ENCODE data around the gene SNRPB2. TPM values are rescaled to one million over a fixed set of nuclear protein-coding genes. Genes with fewer than 3 reads are reported as not detected.

The SNRPB2 gene
- total and polyA plus RNA-seq, 12 donors = 20.5 to 94.9 (median 40.9) TPM

DNA sequence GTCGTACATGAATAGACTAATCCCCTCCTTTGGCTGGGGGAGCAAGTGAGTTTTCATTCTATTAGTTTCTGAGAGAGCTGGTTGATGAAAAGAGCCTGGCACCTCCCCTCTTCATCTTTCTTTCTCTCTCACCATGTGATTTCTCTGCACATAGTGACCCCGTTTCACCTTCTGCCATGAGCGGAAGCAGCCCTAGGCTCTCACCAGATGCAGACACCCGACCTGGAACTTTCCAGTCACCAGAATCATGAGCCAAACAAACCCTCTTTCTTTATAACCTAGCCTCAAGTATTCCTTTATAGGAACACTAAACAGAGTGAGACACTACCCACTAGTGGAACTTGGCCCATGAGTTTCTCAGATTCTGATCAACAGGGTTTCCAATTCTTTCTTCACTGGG is 34.7 kb downstream of the SNRPB2 start:
- H3K27me3 ChIP-seq = no peaks in the 10 kb centered on the region
- WGBS, 4 donors = 33 to 51% (median 44%) methylated on average over 4 of the region's 4 CpGs
- H3K9me3 ChIP-seq (replicated peaks in 1 of 3) = no peaks in the 10 kb centered on the region
- TF ChIP-seq, protein P1, sequence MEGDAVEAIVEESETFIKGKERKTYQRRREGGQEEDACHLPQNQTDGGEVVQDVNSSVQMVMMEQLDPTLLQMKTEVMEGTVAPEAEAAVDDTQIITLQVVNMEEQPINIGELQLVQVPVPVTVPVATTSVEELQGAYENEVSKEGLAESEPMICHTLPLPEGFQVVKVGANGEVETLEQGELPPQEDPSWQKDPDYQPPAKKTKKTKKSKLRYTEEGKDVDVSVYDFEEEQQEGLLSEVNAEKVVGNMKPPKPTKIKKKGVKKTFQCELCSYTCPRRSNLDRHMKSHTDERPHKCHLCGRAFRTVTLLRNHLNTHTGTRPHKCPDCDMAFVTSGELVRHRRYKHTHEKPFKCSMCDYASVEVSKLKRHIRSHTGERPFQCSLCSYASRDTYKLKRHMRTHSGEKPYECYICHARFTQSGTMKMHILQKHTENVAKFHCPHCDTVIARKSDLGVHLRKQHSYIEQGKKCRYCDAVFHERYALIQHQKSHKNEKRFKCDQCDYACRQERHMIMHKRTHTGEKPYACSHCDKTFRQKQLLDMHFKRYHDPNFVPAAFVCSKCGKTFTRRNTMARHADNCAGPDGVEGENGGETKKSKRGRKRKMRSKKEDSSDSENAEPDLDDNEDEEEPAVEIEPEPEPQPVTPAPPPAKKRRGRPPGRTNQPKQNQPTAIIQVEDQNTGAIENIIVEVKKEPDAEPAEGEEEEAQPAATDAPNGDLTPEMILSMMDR (IDR thresholded peaks at IDR 0.05) = no peak
- no peak for TF ChIP-seq POLR2A (IDR thresholded peaks at IDR 0.05)
- no peaks in the 10 kb centered on the region for H3K4me1 ChIP-seq (replicated peaks in 1 of 2)
- H3K36me3 ChIP-seq (replicated peaks in 1 of 2) = no peaks in the 10 kb centered on the region
- intact Hi-C loops (cut with DNase I) = loop anchor here in 1 of 2 donors (10.0 kb wide), 1 partner anchor 250 kb away; no protein-coding TSS in a partner anchor
- DNase-seq = peak in 1 of 7 donors; percentile 14
- H3K27ac ChIP-seq = no peak overlapping the region
- H3K4me3 ChIP-seq = no peak overlapping the region

DNA sequence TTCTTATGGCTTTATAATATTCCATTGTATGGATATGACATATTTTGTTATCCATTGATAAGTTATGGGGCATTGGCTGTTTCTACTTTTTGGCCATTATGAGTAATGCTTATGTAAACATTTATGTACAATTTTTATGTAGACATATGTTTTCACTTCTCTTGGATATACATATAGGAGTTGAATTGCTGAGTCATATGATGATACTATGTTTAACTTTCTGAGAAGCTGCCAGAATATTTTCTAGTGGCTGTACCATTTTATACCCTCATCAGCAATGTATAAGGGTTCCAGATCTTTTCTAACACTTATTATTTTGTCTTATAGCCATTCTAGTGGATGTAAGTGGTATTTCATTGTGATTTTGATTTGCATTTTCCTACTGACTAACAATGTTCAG is 41.4 kb downstream of the SNRPB2 start:
- TF ChIP-seq POLR2A (IDR thresholded peaks at IDR 0.05) = no peak
- TF ChIP-seq, protein P1 (IDR thresholded peaks at IDR 0.05) = no peak
- no peak for DNase-seq

DNA sequence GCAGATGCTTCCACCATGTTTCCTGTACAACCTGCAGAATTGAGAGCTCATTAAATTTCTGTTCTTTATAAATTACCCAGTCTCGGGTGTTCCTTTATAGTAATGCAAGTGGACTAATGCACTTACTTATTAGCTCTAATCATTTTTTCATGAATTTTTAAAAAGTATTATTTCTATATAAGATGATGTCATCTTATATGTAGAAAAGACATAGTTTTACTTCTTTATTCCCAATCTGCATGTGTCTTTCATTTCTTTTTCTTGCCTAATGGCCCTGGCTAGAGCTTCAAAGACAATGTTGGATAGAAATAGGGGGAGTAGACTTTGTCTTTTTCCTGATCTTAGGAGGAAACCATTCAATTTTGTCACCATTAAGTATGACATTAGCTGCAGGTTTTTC is 46.1 kb downstream of the SNRPB2 start:
- H3K4me1 ChIP-seq (replicated peaks in 1 of 2) = no peaks in the 10 kb centered on the region
- H3K36me3 ChIP-seq (replicated peaks in 1 of 2) = no peaks in the 10 kb centered on the region
- no peaks in the 10 kb centered on the region for H3K9me3 ChIP-seq (replicated peaks in 1 of 3)
- H3K4me3 ChIP-seq = no peak overlapping the region
- no peak for DNase-seq
- H3K27me3 ChIP-seq = no peaks in the 10 kb centered on the region
- no peak overlapping the region for H3K27ac ChIP-seq
- 49 to 74% (median 60%) methylated on average over 1 of the region's 1 CpG for WGBS, 4 donors
- TF ChIP-seq POLR2A (IDR thresholded peaks at IDR 0.05) = no peak
- TF ChIP-seq, protein P1 (IDR thresholded peaks at IDR 0.05) = no peak
- intact Hi-C loops (cut with DNase I) = no loop called here

More for the DNA sequence above, 41.4 kb downstream of the SNRPB2 start:
- no peak overlapping the region for H3K4me3 ChIP-seq
- no peaks in the 10 kb centered on the region for H3K4me1 ChIP-seq (replicated peaks in 1 of 2)
- H3K27me3 ChIP-seq = no peaks in the 10 kb centered on the region
- no peaks in the 10 kb centered on the region for H3K36me3 ChIP-seq (replicated peaks in 1 of 2)
- no peaks in the 10 kb centered on the region for H3K9me3 ChIP-seq (replicated peaks in 1 of 3)
- intact Hi-C loops (cut with DNase I) = no loop called here
- no peak overlapping the region for H3K27ac ChIP-seq

DNA sequence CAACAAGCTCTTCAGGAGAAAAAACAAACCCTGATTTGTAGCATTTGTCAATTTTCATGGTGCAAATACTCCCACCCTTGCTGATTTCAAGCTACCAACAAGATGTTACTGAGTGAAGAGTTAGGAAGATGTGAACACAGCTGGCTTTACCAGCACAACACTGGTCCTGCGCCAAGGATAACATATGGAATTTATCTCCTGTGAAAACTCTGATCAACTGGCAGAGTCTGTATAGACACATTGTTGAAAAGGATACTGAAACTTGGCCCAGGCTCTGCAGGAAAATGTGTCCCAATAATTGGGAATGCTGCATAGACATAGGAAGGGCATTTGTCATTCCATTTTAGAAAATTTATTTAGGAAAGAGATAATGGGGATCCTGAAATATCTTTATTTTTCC is 47.3 kb downstream of the SNRPB2 start:
- H3K36me3 ChIP-seq (replicated peaks in 1 of 2) = no peaks in the 10 kb centered on the region
- 64 to 81% (median 76%) methylated on average over 1 of the region's 1 CpG for WGBS, 4 donors
- H3K9me3 ChIP-seq (replicated peaks in 1 of 3) = no peaks in the 10 kb centered on the region
- no peaks in the 10 kb centered on the region for H3K27me3 ChIP-seq
- intact Hi-C loops (cut with DNase I) = no loop called here
- TF ChIP-seq, protein P1 (IDR thresholded peaks at IDR 0.05) = no peak
- DNase-seq = no peak
- H3K4me3 ChIP-seq = no peak overlapping the region
- H3K27ac ChIP-seq = no peak overlapping the region
- no peaks in the 10 kb centered on the region for H3K4me1 ChIP-seq (replicated peaks in 1 of 2)
